Thyroid gland (tissue), 4 donors: Measurements from ENCODE around the gene FZD4.

Source experiments
- POLR2A ChIP-seq, 2 donors: fragments of 450-650 bp; IDR thresholded peaks; one replicate each; pipeline ENCODE4 v1.6.1; 2017; ENCODE audit warnings: antibody characterized with exemption in 2 of 2, mild to moderate bottlenecking in 2 of 2, moderate library complexity in 1 of 2
- TF ChIP-seq, protein P1 (sequence below), 6 experiments: fragments of 200-600 bp in 3 of 6; fragments of 450-650 bp in 3 of 6; sonication (generic) in 3 of 6; IDR thresholded peaks; one replicate each; pipeline ENCODE4 v1.5.1; 2016 to 2019; ENCODE audit warnings: antibody characterized with exemption in 6 of 6, mild to moderate bottlenecking in 2 of 6, inconsistent platforms in 1 of 6, moderate library complexity in 1 of 6

DNA sequence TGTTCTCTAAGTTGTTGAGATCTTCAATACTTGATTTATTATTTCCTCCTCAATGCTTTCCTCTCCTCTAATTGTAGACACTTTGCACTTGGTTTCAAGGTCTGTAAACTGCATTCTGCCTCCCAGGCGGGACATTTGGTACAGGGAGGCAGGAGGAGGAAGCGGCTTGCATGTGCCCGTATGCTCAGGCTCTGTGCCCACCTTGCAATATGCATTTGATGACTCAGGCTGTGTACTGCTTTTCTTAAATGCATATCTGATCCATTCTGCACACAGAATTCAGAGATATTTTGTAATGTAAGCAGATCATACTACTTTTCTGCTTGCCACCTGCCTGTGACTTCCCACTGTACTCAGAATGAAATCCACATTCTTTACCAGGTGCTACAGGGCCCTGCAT is 55.0 kb downstream of the FZD4 start:
- TF ChIP-seq, protein P1, sequence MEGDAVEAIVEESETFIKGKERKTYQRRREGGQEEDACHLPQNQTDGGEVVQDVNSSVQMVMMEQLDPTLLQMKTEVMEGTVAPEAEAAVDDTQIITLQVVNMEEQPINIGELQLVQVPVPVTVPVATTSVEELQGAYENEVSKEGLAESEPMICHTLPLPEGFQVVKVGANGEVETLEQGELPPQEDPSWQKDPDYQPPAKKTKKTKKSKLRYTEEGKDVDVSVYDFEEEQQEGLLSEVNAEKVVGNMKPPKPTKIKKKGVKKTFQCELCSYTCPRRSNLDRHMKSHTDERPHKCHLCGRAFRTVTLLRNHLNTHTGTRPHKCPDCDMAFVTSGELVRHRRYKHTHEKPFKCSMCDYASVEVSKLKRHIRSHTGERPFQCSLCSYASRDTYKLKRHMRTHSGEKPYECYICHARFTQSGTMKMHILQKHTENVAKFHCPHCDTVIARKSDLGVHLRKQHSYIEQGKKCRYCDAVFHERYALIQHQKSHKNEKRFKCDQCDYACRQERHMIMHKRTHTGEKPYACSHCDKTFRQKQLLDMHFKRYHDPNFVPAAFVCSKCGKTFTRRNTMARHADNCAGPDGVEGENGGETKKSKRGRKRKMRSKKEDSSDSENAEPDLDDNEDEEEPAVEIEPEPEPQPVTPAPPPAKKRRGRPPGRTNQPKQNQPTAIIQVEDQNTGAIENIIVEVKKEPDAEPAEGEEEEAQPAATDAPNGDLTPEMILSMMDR (IDR thresholded peaks at IDR 0.05) = no peak
- TF ChIP-seq POLR2A (IDR thresholded peaks at IDR 0.05) = no peak
